ENCODE results near the gene MED20.

The MED20 gene

DNA sequence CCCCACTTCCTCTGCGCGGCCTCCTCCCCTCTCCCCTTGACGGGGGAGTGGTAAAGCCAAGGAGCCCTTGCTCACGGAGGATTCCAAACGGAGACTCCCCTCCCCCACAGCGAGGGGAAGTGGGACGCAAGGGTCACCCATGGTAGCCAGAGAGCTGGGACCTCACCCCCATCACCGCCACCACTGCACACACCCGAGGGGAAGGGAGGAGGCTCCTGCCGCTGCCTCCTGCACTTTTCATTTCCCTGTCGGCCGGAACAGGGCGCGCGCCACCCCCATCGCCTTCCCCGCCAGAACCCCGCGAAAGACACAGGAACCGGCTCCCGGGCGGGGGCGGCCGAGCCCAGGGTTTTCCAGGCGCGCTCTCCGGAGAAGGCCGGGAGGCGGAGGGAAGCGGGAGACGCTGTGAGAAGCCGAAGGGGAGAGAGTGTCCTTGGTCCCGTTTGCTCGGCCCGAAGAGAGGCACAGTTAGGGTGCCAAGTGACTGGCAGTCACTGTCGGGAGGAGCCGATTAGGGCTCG is 19.9 kb upstream of the MED20 start:
- DNase-seq = peak; percentile 68

DNA sequence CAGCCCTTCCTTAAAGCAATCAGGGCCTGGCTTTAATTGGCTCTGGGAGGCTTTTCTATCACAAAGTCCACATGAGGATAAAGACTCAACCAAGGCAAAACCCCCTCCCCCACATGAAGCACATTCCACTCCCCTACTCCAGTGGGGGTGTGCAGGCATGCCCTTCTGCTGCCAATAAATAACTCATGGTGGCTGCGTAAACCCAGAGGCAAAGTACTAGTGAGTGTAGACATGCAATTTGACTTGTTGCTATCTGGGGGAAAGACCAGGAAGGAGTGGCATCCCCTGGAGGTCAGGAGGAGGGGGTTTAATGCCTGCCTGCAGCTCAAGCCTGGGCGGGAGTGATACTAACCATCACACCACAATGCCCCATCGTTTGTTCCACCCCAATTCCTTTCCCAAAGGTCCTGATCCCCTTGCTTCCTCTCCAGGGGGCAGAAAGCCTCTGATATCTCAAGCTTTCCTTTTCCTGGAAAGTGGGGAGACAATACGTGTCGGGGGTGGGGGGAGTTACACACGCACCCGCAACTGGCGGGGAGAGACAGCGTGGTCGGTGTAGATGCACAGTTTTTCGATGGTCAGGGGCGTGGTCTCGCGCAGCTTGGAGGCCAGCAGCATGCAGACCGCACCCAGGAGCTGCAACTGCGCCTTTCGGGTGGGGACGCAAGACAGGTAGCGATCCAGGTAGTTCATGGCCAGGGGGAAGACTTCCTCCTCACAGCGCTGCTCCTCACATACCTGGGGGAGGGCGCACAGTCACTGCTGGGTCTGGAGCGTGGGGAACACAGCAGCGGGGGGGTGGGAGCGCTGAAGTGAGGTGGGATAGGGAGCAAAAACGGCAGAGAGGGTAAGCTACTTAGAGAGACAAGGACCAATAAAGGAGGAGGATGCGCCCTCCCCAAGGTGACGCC is 19.2 kb upstream of the MED20 start:
- peak; percentile 53 for DNase-seq

DNA sequence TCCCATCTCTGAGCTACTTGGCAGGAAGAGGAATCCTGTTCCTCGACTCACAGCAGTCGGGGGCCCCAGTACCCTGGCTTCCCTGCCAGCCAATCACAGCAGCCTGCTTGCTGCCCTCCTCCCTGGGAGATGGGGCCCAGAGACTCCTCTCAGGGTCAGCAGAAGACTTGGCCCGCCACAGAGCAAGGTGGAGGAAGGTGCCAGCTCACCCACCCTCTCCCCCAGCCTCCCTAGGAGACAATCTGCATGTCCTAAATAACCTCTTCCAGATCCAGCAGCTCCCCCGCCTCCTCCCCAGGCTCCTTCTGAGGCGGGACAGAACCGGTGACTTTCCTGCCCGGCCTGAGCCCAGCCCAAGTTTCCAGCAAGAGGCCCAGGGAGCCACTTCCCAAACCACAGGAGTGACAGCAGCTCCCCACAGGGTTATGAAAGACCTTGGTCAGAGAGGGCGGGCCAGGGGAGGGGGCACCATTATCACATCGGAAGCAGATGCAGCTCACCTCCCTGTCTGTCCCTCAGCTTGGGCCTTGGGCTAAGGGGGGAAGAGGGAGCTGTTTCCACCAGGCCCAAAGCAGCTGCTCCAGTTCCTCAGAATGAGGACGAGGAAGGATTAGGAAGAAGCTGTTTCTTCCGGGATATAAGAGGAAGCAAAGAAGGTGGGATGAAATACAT is 18.4 kb upstream of the MED20 start:
- peak; percentile 80 for DNase-seq

DNA sequence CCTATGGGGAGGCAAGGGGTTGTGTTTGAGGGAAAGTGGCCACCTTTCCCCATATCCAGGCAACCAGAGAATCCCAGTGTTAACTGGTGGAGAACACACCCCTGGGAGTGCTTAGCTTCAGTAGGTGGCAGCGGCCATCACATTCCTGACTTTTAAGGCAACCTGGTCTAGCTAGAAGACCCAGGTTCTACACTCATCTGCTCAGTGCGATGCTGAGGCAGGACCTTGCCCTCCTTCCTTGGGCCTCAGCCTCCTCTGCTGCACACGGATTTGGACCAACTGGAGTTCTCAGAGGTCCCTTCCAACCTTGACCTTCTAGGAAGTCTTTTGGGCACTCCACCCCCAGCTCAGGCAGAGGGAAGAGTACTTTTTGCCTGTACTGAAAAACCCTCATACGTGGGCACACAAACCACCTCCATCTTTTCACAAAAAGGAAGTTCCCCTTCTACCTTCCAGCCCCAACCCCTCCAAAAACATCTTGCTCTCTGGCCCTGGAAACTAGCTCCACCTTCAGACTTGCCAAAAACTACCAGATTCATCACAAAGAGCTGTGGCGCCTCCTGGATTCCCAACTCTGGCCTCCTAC is 17.7 kb upstream of the MED20 start:
- DNase-seq = no peak

DNA sequence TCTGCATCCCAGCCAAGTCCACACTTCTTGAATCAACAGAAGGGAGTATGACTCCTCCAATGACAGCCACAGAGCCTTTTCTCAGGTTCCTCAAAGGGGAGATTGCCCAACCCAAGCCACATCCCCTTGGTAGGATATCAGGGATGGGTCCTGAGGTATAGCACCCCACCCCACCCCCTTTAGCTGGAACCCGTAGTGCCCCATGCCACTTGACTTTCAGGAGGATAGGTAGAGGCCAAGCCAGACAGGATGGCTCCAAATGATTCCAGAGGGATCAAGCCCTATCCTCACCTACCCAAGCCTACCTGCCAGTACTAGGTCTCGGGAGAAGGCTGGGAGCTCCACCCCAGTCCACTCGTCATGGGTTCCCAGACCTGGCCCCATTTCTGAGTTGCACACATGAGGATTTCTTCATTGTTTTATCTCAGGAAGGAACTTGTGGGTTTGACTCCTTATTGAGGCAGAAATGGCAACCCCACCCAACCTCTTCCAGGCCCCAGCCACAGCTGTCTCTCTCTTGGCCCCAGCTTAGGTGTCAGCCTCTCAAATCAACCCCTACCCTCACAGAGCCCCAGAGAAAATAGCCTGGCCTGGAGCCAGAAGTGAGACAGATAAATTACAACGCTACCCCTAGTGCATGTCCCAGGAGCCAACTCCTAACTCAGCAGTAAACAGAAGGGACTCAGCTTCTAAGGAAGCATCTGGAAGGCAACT is 17.1 kb upstream of the MED20 start:
- DNase-seq = no peak

DNA sequence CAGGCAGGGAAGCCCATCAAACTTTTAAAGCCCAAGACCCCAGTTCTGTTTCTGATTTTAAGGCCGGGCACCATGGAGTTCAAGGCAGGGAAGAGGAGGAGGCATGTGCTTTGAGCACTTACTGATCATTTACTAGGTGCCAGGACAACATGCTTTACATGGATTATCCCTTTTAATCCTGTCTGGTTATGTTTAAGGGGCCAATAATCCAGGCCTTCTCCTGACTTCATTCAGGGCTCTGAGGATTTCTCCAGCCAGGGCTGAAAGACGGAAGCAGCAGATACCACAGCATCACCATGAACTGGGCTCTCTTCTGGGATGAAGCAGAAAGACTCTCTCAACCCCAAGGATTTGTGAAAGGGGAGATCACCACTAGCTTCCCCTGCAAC is 16.5 kb upstream of the MED20 start:
- no peak for DNase-seq

DNA sequence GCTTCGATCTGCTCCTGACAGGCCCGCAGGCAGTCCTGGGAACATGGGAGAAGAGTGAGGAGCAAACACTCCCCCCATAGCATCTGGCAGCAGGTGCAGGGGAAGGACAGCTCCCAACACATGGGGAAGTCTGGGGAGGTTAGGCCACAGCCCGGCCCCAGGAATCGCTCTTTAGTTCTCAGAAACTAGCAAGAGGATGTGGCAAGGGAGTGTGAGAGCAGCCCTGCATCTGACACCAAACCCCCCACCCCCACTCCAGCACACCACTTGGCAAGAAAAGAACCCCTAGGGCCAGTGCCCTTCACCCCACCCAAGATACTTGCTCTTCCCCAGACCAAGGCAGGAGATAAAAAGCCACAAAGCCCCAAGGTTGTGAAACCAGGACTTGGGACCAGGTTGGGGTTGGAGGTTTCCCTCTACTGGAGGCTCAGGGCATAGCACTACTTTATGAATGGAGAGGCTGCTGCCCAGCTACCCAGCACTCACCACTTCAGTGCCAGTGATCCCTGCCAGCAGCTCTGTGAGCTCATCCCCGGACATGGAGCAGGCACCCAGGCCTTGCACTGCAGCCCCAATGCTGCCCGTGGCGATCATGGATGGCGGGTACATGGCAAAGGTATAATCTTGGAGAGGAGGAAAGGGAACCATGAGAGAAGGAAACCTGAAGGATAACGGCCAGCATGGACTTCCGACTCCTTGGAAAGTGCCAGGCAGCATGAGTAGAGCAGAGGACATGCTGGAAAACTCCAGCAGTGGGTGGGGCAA is 15.3 kb upstream of the MED20 start:
- peak; percentile 64 for DNase-seq

DNA sequence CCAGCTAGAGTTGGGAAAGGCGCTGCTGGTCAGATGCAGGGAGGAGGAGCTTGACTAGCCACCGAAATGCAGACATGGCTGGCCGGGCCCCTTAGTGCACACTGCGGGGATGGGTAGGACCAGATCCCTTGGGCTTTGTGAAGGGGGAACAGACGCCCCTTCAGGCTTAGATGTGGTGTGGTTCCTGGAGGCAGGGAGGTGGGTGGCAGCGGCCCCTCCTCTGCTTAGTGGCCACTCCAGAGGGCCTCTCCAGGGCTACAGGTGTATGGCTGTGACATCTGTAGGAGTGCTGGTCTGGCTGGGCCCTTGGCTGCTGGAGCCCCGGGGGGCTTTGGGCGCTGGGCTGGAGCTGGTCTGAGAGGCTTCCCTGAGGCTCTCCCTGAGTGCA is 14.7 kb upstream of the MED20 start:
- no peak for DNase-seq

DNA sequence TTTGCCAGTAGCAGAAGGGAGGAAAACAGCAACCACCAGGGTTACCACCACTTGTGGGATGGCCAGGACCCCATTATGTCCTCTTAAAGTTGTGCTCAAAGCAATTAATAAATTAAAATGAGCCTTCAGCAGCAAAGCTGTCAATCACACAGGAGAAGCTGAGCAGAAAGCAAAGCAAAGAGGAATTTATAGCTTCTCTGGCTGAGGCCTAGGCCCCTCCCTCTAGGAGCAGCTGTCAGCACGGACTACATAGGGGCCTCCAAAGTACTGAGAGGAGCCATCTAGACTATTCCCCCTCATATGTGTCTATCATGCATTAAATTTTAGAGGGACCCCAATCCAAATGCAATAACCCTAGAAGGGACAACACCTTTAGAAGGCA is 14.2 kb upstream of the MED20 start:
- no peak for DNase-seq

DNA sequence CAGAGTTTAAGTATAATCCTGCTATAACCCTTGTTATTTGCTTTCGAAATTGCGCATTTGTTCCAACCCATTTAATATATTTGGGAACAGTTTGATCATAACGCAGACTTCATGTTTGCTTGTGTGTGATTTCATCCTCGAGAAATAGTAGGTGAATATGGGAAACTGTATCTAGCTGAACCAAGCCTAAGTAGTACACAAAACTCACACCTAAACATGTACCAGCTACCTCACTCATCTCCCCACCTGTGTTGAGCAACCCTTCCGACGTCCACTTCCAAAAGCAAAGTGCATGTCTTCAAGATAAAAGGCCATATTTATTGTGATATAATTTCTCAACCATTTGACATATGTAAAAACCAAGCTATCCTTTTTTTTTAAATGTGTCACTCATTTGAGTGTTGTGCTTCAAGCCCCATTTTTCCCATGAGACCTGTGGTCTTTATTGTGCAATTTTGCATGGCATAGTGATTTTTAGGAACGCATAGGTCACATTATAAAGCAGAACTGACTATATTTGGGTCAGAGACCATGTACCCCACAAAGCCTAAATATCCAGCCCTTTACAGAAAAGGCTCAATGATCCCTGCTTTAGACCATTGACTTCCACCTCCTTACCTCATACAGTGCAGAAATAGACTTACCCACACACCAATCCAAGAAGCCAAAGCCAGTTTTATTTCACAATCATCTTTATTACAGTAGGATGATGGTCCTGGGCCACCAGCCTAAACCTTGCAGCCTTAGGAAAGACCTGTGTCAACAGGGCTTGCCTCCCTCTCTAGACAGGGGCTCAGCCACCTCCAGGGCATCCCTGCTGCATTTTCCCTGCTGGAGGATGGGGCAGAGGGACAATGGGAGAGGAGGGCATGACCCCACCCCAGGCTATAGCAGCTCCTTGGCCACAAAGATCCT is 13.6 kb upstream of the MED20 start:
- no peak for DNase-seq

DNA sequence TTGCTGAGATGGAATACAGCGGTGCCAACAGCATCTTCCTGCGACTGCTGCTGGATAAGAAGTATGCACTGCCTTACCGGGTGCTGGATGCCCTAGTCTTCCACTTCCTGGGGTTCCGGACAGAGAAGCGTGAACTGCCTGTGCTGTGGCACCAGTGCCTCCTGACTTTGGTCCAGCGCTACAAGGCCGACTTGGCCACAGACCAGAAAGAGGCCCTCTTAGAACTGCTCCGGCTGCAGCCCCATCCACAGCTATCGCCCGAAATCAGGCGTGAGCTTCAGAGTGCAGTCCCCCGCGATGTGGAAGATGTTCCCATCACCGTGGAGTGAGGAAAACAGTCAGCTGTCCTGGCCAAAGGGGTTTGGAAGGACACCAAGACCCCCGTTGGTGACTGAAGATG is 11.4 kb upstream of the MED20 start:
- DNase-seq = no peak

DNA sequence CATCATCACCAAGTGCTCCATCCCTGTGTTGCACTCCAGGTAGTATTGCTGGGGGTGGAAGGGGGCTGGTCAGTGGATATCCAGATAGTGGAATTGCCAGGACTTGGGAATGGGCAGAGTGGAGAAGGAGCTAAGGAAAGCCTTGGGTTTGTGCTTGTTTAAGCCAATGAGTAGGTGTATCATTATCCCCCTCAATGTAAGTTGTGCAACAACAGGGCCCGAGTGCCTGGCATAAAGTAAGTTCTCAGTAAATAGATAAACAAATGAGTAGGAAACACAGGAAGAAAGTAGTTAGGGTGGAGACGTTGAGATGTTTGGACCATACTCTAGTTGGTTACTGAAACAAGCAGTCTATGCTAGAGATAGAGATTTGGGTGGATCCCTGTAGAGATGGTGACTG is 10.9 kb upstream of the MED20 start:
- DNase-seq = no peak

DNA sequence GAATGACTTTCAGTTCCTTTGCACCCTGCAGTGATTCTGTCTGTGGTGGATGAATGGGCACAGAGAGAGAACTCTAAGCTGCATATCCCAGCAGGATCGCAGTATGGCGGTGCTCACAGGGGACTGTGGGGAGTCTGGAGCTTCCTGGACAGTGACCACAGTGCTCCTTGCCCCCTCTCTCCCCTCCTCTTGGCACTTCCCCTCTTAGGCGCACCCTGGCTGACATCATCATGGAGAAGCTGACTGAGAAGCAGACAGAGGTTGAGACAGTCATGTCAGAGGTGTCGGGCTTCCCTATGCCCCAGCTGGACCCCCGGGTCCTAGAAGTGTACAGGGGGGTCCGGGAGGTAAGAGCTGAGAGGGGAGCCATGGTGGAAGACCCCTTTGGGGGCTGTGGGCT is 9.0 kb upstream of the MED20 start:
- DNase-seq = no peak

DNA sequence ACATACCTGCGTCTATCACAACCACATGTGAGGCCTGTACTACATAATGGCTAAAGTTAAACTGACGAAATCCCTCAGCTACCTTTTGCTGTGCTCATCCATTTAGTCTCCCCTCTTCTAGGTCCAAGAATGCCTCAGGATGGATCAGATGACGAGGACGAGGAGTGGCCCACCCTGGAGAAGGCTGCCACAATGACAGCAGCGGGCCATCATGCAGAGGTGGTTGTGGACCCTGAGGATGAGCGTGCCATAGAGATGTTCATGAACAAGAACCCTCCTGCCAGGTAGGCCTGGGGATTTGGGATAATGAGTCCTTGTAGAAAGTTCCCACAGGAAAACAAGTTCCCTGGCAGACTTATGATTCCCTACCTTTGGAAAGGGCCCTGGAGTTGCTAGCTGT is 6.3 kb upstream of the MED20 start:
- DNase-seq = no peak

DNA sequence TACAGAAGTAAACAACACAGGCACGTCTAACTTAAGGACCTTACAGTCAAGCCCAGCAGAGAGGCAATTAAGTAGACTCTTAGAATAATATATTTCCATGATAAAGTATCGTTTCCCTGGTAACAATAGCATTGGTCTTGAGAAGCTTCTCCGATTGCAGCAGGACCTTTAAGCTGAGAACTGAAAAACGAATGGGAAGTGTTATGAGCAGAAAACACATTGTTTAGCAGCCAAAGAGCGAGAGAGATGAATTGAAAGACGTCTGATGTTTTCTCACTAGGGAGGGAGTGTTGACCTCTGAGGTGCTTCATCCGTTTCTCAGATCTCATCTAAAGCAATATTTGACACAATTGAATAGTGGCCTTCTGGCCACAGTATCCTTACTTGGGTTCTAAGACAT is 1.2 kb upstream of the MED20 start:
- DNase-seq = peak; percentile 1

DNA sequence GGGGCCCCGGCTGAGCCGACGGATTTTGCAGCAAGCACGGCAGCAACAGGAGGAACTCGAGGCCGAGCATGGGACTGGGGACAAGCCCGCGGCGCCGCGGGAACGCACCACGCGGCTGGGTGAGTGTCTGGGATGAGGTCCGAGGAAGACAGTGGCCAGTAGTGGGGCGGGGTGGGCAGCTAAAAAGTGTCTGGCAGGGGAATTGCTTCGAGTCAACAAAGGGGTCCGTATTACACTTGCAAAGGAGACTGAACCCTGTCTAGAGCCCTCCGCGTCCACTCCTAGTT is 716 bp upstream of the MED20 start:
- no peak for DNase-seq

DNA sequence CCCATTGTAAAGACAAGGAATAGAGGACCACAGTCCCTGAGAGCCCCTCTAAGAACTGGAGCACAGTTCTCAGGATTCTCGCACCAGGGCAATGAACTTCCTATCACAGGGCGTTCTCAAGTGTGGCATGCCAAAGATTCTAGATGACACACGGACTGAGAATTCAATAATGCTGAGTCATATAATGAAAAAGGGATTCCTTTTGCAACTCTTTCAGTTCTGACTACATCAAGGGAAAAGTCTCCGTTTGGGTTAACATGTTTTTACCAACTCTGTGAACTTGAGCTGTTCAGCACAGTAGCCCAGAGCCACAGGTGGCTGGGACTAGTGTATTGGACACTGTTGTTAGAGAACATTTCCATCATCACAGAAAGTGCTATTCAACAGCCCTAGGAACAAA is 3.4 kb downstream of the MED20 start:
- DNase-seq = no peak

DNA sequence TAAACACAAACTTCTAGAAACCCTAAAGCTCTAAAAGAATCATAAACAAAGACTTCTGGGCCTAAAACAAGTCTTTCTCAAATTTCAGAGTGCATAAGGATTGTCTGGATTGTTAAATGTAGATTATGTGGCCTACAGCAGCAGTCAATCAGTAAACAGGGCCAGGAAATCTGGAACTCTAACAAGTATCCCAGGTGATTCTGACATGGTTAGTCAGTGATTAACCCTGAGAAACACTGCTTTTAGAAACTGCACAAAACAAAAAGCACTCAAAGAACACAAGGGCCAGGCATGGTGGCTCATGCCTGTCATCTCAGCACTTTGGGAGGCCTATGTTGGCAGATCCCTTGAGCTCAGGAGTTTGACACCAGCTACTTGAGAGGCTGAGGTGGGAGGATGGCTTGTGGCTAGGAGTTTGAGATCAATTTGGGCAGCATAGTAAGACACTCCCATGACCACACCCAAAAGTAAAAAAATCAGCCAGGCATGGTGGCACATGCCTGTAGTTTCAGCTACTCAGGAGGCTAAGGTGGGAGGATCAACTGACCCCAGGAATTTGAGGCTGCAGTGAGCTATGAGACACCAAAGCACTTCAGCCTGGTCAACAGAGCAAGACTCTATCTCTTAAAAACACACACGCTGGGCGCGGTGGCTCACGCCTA is 5.9 kb downstream of the MED20 start:
- DNase-seq = no peak

DNA sequence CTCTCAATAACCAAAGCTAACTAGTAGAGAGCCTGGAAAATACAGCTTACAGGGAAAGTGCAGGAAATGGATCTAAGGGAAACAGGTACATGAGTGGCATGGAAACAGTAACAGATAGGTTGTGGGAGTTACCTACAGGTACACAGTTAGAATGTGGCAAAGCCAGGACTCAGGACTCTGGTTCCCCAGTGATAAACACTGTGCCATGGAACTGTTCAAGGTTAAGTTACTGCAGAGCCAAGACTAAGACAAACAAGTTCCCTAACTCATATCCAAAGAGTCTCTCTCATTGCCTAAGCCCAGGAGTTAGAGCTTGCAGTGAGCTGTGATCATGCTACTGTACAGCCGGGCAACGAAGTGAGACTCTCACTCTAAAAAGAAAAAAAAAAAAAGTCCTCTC is 6.6 kb downstream of the MED20 start:
- no peak for DNase-seq

DNA sequence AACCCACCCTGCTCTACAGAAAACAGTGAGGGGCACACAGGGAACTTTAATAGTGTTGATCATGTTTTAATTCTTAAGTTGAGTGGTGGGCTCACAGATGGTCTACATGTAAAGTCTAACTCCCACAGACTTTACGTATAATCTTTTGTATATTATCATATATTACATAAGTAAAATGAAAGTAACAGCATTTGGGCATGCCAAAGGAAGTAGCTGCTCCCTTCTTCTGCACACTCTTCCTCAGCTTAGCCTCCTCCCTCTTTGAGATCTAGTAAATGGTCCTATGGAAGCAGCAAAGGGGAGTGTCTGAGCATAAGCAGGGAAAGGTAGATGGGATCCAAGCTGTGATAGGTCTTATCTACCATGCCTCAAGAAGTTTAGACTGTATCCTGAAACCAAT is 11.2 kb downstream of the MED20 start:
- DNase-seq = no peak

DNA sequence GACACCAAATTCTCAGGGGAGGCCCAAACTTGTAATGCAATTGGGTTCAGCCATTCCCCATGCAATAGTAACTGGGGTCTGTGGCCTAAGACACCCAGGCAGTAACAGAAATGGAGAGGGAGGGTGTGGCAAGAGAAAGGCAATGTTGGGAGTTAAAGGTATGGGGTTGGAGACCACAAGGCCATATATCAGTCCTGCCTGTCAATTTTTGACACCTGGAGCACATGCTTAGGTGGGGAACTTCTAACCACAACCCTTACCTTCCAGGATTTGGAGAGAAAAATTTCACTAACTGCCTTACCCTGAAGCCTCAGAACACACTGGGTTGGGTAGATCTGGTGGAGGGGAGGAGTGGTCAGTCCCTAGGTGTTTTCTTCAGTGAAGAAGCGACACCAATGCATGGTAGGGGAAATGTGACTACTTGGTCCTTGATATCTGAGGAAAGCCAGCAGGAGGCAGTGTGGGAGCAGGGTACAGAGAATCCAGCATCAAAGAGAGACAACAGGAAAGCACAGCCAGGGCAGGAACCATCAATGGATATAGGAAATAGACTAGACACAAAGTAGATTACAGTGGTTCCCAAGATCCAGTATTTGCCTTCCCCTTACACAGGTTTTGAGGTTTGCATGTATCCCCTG is 18.9 kb downstream of the MED20 start:
- DNase-seq = no peak
